Ishikawa (cell line): ENCODE results near the gene TENM3.

Experiments
- CEBPB ChIP-seq: IDR thresholded peaks from 2 replicates; pipeline ENCODE4 v1.6.1; 2012
- EGR1 ChIP-seq: IDR thresholded peaks from 2 replicates; pipeline ENCODE4 v1.6.1; 2012
- EP300 ChIP-seq: IDR thresholded peaks from 2 replicates; pipeline ENCODE4 v1.6.1; 2012; ENCODE audit warnings: borderline replicate concordance
- RAD21 ChIP-seq: IDR thresholded peaks from 2 replicates; pipeline ENCODE4 v1.6.1; 2012; ENCODE audit warnings: low read depth
- REST ChIP-seq: IDR thresholded peaks from 2 replicates; pipeline ENCODE4 v1.6.1; 2012; ENCODE audit warnings: low read depth, mild to moderate bottlenecking
- TAF1 ChIP-seq: IDR thresholded peaks from 2 replicates; pipeline ENCODE4 v1.6.1; 2012; ENCODE audit warnings: low read depth, mild to moderate bottlenecking
- TEAD4 ChIP-seq: IDR thresholded peaks from 2 replicates; pipeline ENCODE4 v1.6.1; 2012
- USF1 ChIP-seq: IDR thresholded peaks from 2 replicates; pipeline ENCODE4 v1.6.1; 2012
- YY1 ChIP-seq: IDR thresholded peaks from 2 replicates; pipeline ENCODE4 v1.6.1; 2012; ENCODE audit warnings: low read depth
- ZBTB7A ChIP-seq: IDR thresholded peaks from 2 replicates; pipeline ENCODE4 v1.6.1; 2012; ENCODE audit warnings: low read depth

GRCh38 chr4:182536221-182536811, 293.1 kb downstream of the TENM3 start:
- TF ChIP-seq TAF1 (no peak), EGR1 (no peak), YY1 (no peak), USF1 (no peak), EP300 (no peak), RAD21 (no peak), REST (no peak), TEAD4 (no peak), ZBTB7A (no peak), CEBPB (no peak)
